Caki2 (cell line): ENCODE measurements around the gene DSC1. TPM values are rescaled to one million over a fixed set of nuclear protein-coding genes. Genes with fewer than 3 reads are reported as not detected.

ENCODE experiments used
- DNase-seq: peaks from one replicate; pipeline ENCODE4 v3.0.0-alpha.2; 2015; ENCODE audit warnings: low read depth
- in situ Hi-C: cut with HindIII; loops from 2 replicates; pipeline ENCODE4 v1.10.0; 2016; ENCODE audit warnings: low sequenced_read_pairs, low pct_unique_long_range_greater_than_20kb, mixed read lengths
- total RNA-seq: library from RNA; depleted of rRNA; stranded (reverse); fragments of >200 nt; shearing (Covaris generic); gene quantifications from 2 replicates; pipeline ENCODE4 v1.2.3, GENCODE V29; 2014; ENCODE audit warnings: low replicate concordance; rRNA removed

The DSC1 gene
- total RNA-seq, 1 experiment from 2014 or later: not detected

- DNase-seq: no peak
- in situ Hi-C loops: no loop called here
These were observed 82.7 kb downstream of the DSC1 start for GRCh38 chr18:31079973-31080372.

Other genes starting within 250 kb of the DSC1 start
- gene DSC3, start 120.1 kb downstream of the DSC1 start, total RNA-seq: not detected in 2 replicates
- 0.81 and 5.4 TPM in 2 replicates for gene DSC2, start 60.4 kb downstream of the DSC1 start, total RNA-seq
- not detected in 2 replicates for gene DSG1, start 155.3 kb upstream of the DSC1 start, total RNA-seq
- not detected in 2 replicates for gene DSG4, start 213.9 kb upstream of the DSC1 start, total RNA-seq